Astrocyte of the cerebellum (primary cell): ENCODE results near the gene RNASET2.
"Not testable (repeated sequence)": the region's sequence is repeated elsewhere in the genome, so short reads cannot be mapped to it uniquely, and the experiment has no call there.

Source experiments
- DNase-seq: peaks from one replicate; pipeline ENCODE4 v3.0.0-alpha.2; 2011; ENCODE audit warnings: low read depth
- H3K4me3 ChIP-seq: 2 replicates; pipeline ENCODE4 v1.5.1; 2011; ENCODE audit warnings: mild to moderate bottlenecking, low read depth, low read length, moderate library complexity
- in situ Hi-C: cut with HindIII; loops from 2 replicates; pipeline ENCODE4 v1.10.0; 2017; ENCODE audit warnings: low sequenced_read_pairs
- TF ChIP-seq, protein P1 (sequence below): IDR thresholded peaks from 2 replicates; pipeline ENCODE4 v1.5.1; 2012; ENCODE audit warnings: low read length, low read depth, moderate library complexity, mild to moderate bottlenecking; ENCODE audit errors: missing control alignments

RNASET2 gene

DNA sequence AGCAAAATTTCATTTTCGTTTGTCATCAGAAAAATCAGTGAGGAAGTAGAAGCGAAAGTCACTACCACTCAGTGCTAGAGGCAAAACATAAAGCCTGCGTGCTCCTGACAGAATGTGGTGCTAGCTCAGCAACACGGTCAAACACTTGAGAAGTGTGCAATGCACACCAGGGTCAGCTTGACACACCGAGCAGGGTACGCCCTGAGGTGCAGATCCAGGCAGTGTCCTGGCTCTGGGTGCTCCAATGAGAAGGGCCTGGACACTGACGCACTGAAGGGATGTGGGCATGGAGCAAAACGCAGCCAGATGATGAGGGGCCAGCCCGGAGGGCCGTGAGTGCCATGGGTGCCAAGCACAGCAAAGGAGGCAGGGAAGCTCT is 5.9 kb downstream of the RNASET2 start:
- in situ Hi-C loops, result no loop called here
- no peak overlapping the region for H3K4me3 ChIP-seq
- DNase-seq, result no peak
- TF ChIP-seq, protein P1, sequence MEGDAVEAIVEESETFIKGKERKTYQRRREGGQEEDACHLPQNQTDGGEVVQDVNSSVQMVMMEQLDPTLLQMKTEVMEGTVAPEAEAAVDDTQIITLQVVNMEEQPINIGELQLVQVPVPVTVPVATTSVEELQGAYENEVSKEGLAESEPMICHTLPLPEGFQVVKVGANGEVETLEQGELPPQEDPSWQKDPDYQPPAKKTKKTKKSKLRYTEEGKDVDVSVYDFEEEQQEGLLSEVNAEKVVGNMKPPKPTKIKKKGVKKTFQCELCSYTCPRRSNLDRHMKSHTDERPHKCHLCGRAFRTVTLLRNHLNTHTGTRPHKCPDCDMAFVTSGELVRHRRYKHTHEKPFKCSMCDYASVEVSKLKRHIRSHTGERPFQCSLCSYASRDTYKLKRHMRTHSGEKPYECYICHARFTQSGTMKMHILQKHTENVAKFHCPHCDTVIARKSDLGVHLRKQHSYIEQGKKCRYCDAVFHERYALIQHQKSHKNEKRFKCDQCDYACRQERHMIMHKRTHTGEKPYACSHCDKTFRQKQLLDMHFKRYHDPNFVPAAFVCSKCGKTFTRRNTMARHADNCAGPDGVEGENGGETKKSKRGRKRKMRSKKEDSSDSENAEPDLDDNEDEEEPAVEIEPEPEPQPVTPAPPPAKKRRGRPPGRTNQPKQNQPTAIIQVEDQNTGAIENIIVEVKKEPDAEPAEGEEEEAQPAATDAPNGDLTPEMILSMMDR, result no peak

GRCh38 chr6:166949528-166950442 is 6.6 kb downstream of the RNASET2 start:
- in situ Hi-C loops, result no loop called here
- TF ChIP-seq, protein P1, result no peak
- H3K4me3 ChIP-seq, result no peak overlapping the region
- no peak for DNase-seq

DNA sequence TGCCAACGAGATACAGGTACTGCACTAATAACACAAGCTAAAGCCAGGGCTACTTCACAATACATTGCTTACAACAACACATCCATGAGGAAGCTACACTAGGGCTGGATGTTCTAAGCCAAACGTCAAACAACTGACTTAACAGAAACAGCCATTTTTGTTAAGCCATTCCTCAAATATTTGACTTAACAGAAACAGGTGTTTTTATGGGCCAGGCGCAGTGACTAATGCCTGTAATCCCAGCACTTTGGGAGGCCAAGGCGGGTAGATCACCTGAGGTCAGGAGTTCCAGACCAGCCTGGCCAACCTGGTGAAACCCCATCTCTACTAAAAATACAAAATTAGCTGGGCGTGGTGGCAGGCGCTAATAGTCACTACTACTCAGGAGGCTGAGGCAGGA is 7.6 kb downstream of the RNASET2 start:
- H3K4me3 ChIP-seq, DNase-seq, in situ Hi-C loops: not testable (repeated sequence)

DNA sequence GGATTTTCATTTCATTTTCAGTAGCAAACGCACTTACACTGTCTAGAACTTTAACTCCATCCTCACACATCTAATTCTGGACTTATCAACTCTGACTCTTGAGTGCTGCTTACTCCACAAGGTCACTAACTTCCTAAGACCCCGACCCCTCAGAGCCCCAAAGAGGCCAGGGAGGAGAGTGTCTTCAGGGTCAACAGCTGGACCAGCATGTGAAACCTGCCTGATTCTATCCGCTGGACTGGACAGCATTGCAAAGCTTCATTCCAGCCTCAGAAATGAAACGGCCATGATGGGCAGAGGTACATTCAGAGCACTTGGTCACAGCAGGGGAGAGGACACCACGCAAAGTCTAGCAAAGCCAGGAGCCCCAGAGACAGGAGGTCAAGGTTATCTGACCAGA is 9.1 kb downstream of the RNASET2 start:
- no peak overlapping the region for H3K4me3 ChIP-seq
- TF ChIP-seq, protein P1, result no peak
- no peak for DNase-seq
- in situ Hi-C loops, result no loop called here

DNA sequence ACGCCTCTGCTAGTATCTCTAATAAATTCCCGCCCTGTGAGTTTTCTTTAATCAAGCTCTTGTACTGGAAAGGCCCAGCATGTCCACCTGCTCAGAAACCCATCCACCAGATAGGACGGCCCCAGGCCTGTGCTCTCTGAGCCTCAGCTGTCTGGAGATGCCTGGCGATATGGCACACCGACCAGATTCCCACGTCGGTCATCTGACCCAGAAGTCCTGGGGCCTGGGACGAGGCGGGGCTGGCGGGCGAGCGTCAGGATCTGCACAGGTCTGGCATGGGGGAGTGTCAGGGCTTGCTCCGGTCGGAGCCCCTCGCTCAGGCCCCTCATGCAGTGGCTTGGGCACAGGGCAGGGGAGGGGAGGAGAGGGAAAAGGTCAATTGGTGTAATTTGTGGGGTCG is 10.2 kb downstream of the RNASET2 start:
- H3K4me3 ChIP-seq, result no peak overlapping the region
- no peak for DNase-seq

DNA sequence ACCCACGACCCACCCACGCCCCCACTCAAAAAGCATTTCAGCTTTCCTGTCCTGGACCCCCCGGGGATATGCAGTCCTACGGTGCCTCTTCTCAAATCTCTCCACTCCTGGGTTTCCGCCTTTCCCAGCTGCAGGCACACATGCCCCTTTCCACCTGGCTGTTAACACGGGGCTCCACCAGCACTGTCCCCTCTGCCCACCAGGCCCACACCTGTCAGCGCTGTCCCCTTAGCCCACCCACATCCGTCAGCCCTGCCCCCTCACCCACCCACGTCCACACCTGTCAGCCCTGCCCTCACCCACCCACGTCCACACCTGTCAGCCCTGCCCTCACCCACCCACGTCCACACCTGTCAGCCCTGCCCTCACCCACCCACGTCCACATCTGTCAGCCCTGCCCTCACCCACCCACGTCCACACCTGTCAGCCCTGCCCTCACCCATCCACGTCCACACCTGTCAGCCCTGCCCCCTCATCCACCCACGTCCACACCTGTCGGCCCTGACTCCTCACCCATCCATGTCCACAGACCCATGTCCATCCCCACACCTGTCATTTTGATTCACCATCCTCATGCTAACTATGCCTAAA is 11.6 kb downstream of the RNASET2 start:
- H3K4me3 ChIP-seq, result no peak overlapping the region
- TF ChIP-seq, protein P1, result no peak
- no peak for DNase-seq
- in situ Hi-C loops, result no loop called here

More for the DNA sequence above, 10.2 kb downstream of the RNASET2 start:
- TF ChIP-seq, protein P1, result no peak
- in situ Hi-C loops, result no loop called here
